Endothelial cell (in vitro differentiated cells): ENCODE measurements around the gene CMKLR1. TPM values are rescaled to one million over a fixed set of nuclear protein-coding genes. Genes with fewer than 3 reads are reported as not detected.

Source experiments
- DNase-seq: peaks from one replicate; pipeline ENCODE4 v3.0.0; 2021; ENCODE audit warnings: low spot score
- H3K27ac Mint-ChIP-seq: one replicate; pipeline ENCODE4 v1.8.0; 2021; ENCODE audit warnings: mixed read lengths, inconsistent platforms; ENCODE audit not compliant: unreplicated experiment
- H3K27me3 Mint-ChIP-seq: one replicate; pipeline ENCODE4 v1.8.0; 2021; ENCODE audit warnings: mild to moderate bottlenecking, moderate library complexity, mixed read lengths, inconsistent platforms; ENCODE audit not compliant: unreplicated experiment
- H3K36me3 Mint-ChIP-seq: one replicate; pipeline ENCODE4 v1.8.0; 2021; ENCODE audit warnings: mild to moderate bottlenecking, low read depth, mixed read lengths, inconsistent platforms; ENCODE audit not compliant: unreplicated experiment
- H3K4me1 Mint-ChIP-seq: one replicate; pipeline ENCODE4 v1.8.0; 2021; ENCODE audit warnings: mild to moderate bottlenecking, mixed read lengths, inconsistent platforms; ENCODE audit not compliant: unreplicated experiment
- H3K4me3 Mint-ChIP-seq: one replicate; pipeline ENCODE4 v1.8.0; 2021; ENCODE audit warnings: mild to moderate bottlenecking, mixed read lengths, inconsistent platforms; ENCODE audit not compliant: unreplicated experiment
- H3K9me3 Mint-ChIP-seq: one replicate; pipeline ENCODE4 v1.8.0; 2021; ENCODE audit warnings: mixed read lengths, inconsistent platforms; ENCODE audit not compliant: unreplicated experiment
- CTCF ChIP-seq: fragments of 200-600 bp; sonication (generic); IDR thresholded peaks from one replicate; pipeline ENCODE4 v1.5.0; 2021; ENCODE audit warnings: antibody characterized with exemption; ENCODE audit not compliant: unreplicated experiment
- total RNA-seq: library from RNA; stranded (reverse); fragmentation: NEBNext Ultra II Directional; extraction: Animal tissue kit (Norgen Biotek cat#: 25700); gene quantifications from one replicate; pipeline ENCODE4 v1.2.1, GENCODE V29; 2021; ENCODE audit not compliant: unreplicated experiment

Gene CMKLR1
- total RNA-seq, 1 donor from 2014 or later: 0.51 TPM

- Mint-ChIP-seq H3K9me3 (no peaks in the 10 kb centered on the region), H3K36me3 (no peaks in the 10 kb centered on the region), H3K27me3 (peaks cover 1% of the 10 kb centered on the region), H3K4me1 (no peaks in the 10 kb centered on the region), H3K27ac (no peak overlapping the region), H3K4me3 (no peak overlapping the region)
- no peak for TF ChIP-seq CTCF
- DNase-seq: no peak
Measured at GRCh38 chr12:108369736-108370396, 30.8 kb upstream of the CMKLR1 start.

GRCh38 chr12:108368089-108368488, 29.0 kb upstream of the CMKLR1 start:
- H3K9me3 Mint-ChIP-seq: no peaks in the 10 kb centered on the region
- no peak for TF ChIP-seq CTCF
- H3K4me1 Mint-ChIP-seq: no peaks in the 10 kb centered on the region
- H3K27ac Mint-ChIP-seq: no peak overlapping the region
- H3K4me3 Mint-ChIP-seq: no peak overlapping the region
- H3K27me3 Mint-ChIP-seq: peaks cover 1% of the 10 kb centered on the region
- H3K36me3 Mint-ChIP-seq: no peaks in the 10 kb centered on the region
- no peak for DNase-seq

GRCh38 chr12:108367436-108367835, 28.3 kb upstream of the CMKLR1 start:
- Mint-ChIP-seq H3K36me3 (no peaks in the 10 kb centered on the region), H3K27me3 (peaks cover 2% of the 10 kb centered on the region), H3K4me1 (no peaks in the 10 kb centered on the region), H3K27ac (no peak overlapping the region), H3K4me3 (no peak overlapping the region), H3K9me3 (no peaks in the 10 kb centered on the region)
- no peak for DNase-seq
- no peak for TF ChIP-seq CTCF

- Mint-ChIP-seq H3K9me3 (no peaks in the 10 kb centered on the region), H3K27ac (no peak overlapping the region), H3K36me3 (no peaks in the 10 kb centered on the region), H3K27me3 (peaks cover 1% of the 10 kb centered on the region), H3K4me3 (no peak overlapping the region), H3K4me1 (no peaks in the 10 kb centered on the region)
- no peak for TF ChIP-seq CTCF
- DNase-seq: no peak
Measured at GRCh38 chr12:108365324-108365723, 26.2 kb upstream of the CMKLR1 start.

GRCh38 chr12:108364879-108365278, 25.8 kb upstream of the CMKLR1 start:
- Mint-ChIP-seq H3K4me1 (no peaks in the 10 kb centered on the region), H3K27me3 (peaks cover 1% of the 10 kb centered on the region), H3K36me3 (no peaks in the 10 kb centered on the region), H3K27ac (no peak overlapping the region), H3K4me3 (no peak overlapping the region), H3K9me3 (no peaks in the 10 kb centered on the region)
- TF ChIP-seq CTCF: no peak
- no peak for DNase-seq
